Calu3 (cell line): Measurements from ENCODE around the gene FAM81A. TPM values are rescaled to one million over a fixed set of nuclear protein-coding genes. Genes with fewer than 3 reads are reported as not detected.
"Not testable (repeated sequence)": the region's sequence is repeated elsewhere in the genome, so short reads cannot be mapped to it uniquely, and the experiment has no call there.

Source experiments
- BruUV-seq: library from RNA; stranded (reverse); fragments of 400-500 nt; replicated peaks from 2 replicates; lab custom pipeline; 2021; lab: Mats Ljungman, UMichigan
- CTCF ChIA-PET: fragments of 300-600 bp; sonication (Branson Sonifier 250); formaldehyde crosslinking; loops from one replicate; lab custom pipeline; 2022; ENCODE audit warnings: antibody characterized with exemption; lab: Charles Lee
- DNase-seq: peaks from one replicate; pipeline ENCODE4 v3.0.0; 2022
- H3K27ac Mint-ChIP-seq: one replicate; pipeline ENCODE4 v1.8.0; 2022; ENCODE audit warnings: mixed read lengths; ENCODE audit not compliant: unreplicated experiment
- H3K27me3 Mint-ChIP-seq: one replicate; pipeline ENCODE4 v1.8.0; 2022; ENCODE audit warnings: mixed read lengths; ENCODE audit not compliant: unreplicated experiment
- H3K36me3 Mint-ChIP-seq: one replicate; pipeline ENCODE4 v1.8.0; 2022; ENCODE audit warnings: mild to moderate bottlenecking, moderate library complexity, mixed read lengths; ENCODE audit not compliant: insufficient read depth, unreplicated experiment
- H3K4me1 Mint-ChIP-seq: one replicate; pipeline ENCODE4 v1.8.0; 2022; ENCODE audit warnings: mild to moderate bottlenecking, low read depth, mixed read lengths; ENCODE audit not compliant: unreplicated experiment
- H3K4me3 Mint-ChIP-seq: one replicate; pipeline ENCODE4 v1.8.0; 2022; ENCODE audit warnings: mild to moderate bottlenecking, low read depth, moderate library complexity, mixed read lengths; ENCODE audit not compliant: unreplicated experiment
- H3K9me3 Mint-ChIP-seq: one replicate; pipeline ENCODE4 v1.8.0; 2022; ENCODE audit warnings: low read depth, mixed read lengths; ENCODE audit not compliant: unreplicated experiment
- intact Hi-C: fragments of 100-400 bp; cut with micrococcal nuclease; formaldehyde crosslinking; loops from one replicate; pipeline ENCODE4 v1.10.0; 2022; ENCODE audit not compliant: unreplicated experiment
- total RNA-seq: library from RNA; stranded (reverse); gene quantifications from 2 replicates; pipeline ENCODE4 v1.2.3, GENCODE V29; 2022
- TF ChIP-seq, protein P1 (sequence below): fragments of 200-600 bp; IDR thresholded peaks from one replicate; pipeline ENCODE4 v1.8.0; 2022; ENCODE audit warnings: antibody characterized with exemption; ENCODE audit not compliant: unreplicated experiment

FAM81A gene
- total RNA-seq, 1 experiment from 2014 or later, result 16.0 TPM

DNA sequence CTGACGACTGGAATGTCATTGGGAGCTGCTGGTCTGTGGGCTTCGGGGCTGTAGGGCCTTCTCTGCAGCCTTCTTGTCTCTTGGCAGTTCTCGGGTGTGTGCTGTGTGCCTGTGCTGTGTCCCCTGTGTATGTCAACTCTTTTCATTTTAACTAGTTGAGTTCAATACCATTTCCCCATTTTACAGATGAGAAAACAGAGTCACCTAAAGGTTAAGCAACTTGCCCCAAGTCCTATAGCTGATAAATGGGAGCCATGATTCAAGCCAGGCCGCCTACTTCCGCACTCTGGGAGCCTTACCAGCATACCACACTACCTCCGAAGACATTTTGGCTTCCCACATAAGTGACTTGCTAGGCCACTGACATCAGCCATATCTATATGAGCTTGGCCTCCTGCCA, 85.7 kb downstream of the FAM81A start:
- Mint-ChIP-seq H3K4me1 (peaks cover 4% of the 10 kb centered on the region), H3K36me3 (no peaks in the 10 kb centered on the region), H3K4me3 (no peak overlapping the region), H3K27me3 (no peaks in the 10 kb centered on the region), H3K9me3 (no peaks in the 10 kb centered on the region), H3K27ac (no peak overlapping the region)
- no TSS peak for BruUV-seq
- intact Hi-C loops, result no loop called here
- TF ChIP-seq, protein P1, sequence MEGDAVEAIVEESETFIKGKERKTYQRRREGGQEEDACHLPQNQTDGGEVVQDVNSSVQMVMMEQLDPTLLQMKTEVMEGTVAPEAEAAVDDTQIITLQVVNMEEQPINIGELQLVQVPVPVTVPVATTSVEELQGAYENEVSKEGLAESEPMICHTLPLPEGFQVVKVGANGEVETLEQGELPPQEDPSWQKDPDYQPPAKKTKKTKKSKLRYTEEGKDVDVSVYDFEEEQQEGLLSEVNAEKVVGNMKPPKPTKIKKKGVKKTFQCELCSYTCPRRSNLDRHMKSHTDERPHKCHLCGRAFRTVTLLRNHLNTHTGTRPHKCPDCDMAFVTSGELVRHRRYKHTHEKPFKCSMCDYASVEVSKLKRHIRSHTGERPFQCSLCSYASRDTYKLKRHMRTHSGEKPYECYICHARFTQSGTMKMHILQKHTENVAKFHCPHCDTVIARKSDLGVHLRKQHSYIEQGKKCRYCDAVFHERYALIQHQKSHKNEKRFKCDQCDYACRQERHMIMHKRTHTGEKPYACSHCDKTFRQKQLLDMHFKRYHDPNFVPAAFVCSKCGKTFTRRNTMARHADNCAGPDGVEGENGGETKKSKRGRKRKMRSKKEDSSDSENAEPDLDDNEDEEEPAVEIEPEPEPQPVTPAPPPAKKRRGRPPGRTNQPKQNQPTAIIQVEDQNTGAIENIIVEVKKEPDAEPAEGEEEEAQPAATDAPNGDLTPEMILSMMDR, result no peak
- DNase-seq, result no peak
- CTCF ChIA-PET, result interaction anchor here (0.9 kb wide), 1 partner anchor 8 kb away, joined by 3 read pairs; no protein-coding TSS in a partner anchor

DNA sequence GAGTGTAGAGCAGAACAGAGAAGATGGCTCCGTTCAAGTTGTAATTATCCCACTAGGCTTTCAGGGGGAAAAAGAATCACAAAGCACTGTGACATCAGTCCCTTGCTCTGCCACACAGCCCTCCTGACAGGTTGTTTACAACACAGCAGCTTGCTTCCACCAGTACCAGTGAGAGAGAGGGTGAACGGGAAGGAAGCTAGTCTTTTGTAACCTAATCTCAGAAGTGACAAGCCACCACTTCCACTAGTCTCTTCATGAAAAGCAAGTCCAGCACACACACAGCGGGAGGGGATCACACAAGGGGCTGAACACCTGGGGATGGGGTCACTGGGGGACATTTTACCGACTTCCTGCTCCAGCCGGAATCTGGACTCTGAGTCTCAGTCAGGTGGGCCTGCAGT, 86.3 kb downstream of the FAM81A start:
- no peak overlapping the region for H3K4me3 Mint-ChIP-seq
- BruUV-seq, result no TSS peak
- no peaks in the 10 kb centered on the region for H3K36me3 Mint-ChIP-seq
- H3K27me3 Mint-ChIP-seq, result no peaks in the 10 kb centered on the region
- TF ChIP-seq, protein P1, result no peak
- no peak for DNase-seq
- no peak overlapping the region for H3K27ac Mint-ChIP-seq
- no peaks in the 10 kb centered on the region for H3K9me3 Mint-ChIP-seq
- peaks cover 8% of the 10 kb centered on the region for H3K4me1 Mint-ChIP-seq
- intact Hi-C loops, result no loop called here
- CTCF ChIA-PET, result interaction anchor here (0.9 kb wide), 1 partner anchor 9 kb away, joined by 3 read pairs; no protein-coding TSS in a partner anchor

DNA sequence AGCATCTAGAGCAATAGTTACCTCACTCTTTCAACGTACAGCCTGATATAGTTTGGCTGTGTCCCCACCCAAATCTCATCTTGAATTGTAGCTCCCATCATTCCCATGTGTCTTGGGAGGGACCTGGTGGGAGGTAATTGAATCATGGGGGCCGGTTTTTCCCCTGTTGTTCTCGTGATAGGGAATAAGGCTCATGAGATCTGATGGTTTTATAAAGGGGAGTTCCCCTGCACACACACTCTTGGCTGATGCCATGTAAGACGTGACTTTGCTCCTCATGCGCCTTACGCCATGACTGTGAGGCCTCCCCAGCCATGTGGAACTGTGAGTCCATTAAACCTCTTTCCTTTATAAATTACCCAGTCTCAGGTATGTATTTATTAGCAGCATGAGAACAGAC, 88.5 kb downstream of the FAM81A start:
- H3K9me3 Mint-ChIP-seq, BruUV-seq, CTCF ChIA-PET: not testable (repeated sequence)

DNA sequence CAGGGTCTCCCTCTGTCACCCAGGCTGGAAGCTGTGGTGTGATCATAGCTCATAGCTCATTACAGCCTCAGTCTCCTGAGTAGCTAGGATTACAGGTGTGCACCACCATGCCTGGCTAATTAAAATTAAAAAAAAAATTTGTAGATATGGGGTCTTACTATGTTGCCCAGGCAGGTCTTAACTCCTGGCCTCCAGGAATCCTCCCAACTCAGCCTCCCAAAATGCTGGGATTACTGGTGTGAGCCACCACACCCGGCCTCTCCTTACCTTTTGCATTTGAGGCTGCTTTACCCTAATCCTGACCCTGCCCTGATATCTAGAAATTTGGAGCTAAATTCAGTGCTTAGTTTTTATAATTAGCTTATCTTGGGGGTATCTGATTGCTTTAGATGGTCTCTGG, 90.4 kb downstream of the FAM81A start:
- CTCF ChIA-PET, result interaction anchor here (0.7 to 1.9 kb wide), 37 partner anchors 11 to 1451 kb away, joined by 3 to 21 read pairs (median 4); partner anchors contain the start of genes CCNB2, GCNT3, GTF2A2 and MYO1E
- Mint-ChIP-seq H3K27ac (no peak overlapping the region), H3K36me3 (no peaks in the 10 kb centered on the region), H3K9me3 (no peaks in the 10 kb centered on the region), H3K4me3 (no peak overlapping the region), H3K4me1 (peaks cover 36% of the 10 kb centered on the region), H3K27me3 (no peaks in the 10 kb centered on the region)
- intact Hi-C loops, result no loop called here
- BruUV-seq, result no TSS peak
- TF ChIP-seq, protein P1, result no peak
- no peak for DNase-seq

More for the DNA sequence above, 88.5 kb downstream of the FAM81A start:
- H3K27me3 Mint-ChIP-seq, intact Hi-C loops, H3K36me3 Mint-ChIP-seq, DNase-seq, H3K4me3 Mint-ChIP-seq, H3K27ac Mint-ChIP-seq: not testable (repeated sequence)
- peaks cover 17% of the 10 kb centered on the region for H3K4me1 Mint-ChIP-seq

DNA sequence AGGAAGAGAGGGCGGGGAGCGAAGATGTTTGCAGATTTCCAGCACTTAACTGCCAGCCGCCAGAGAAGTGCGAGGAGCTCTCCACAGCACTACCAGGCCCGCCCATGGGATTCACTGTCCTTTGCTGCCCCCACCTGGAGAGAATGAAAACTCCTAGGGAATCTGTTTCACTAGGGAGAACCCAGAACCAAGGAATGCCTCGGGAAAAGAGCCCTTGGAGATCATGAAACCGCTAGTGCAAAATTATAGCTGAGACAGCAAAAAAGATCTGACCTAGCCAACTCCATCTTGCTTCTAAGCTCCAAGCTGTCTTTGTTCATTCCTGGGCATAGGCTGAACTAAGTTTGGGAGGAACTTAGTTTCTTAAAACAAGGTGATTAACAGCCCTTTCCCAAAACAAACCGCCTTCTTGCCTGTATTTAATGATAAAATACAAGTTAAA, 91.0 kb downstream of the FAM81A start:
- peak; percentile 94 for DNase-seq
- intact Hi-C loops, result no loop called here
- H3K4me3 Mint-ChIP-seq, result no peak overlapping the region
- peaks cover 41% of the 10 kb centered on the region for H3K4me1 Mint-ChIP-seq
- TF ChIP-seq, protein P1, result peak; percentile 86
- CTCF ChIA-PET, result interaction anchor here (0.6 to 1.9 kb wide), 39 partner anchors 10 to 1451 kb away, joined by 3 to 21 read pairs (median 4); partner anchors contain the start of genes CCNB2, GCNT3, GTF2A2 and MYO1E
- no peaks in the 10 kb centered on the region for H3K9me3 Mint-ChIP-seq
- no peaks in the 10 kb centered on the region for H3K27me3 Mint-ChIP-seq
- H3K36me3 Mint-ChIP-seq, result no peaks in the 10 kb centered on the region
- BruUV-seq, result no TSS peak
- H3K27ac Mint-ChIP-seq, result no peak overlapping the region
